Muscle of arm (tissue), 12 donors: ENCODE results near the gene LEF1. TPM values are rescaled to one million over a fixed set of nuclear protein-coding genes. Genes with fewer than 3 reads are reported as not detected.
"Not testable (repeated sequence)": the region's sequence is repeated elsewhere in the genome, so short reads cannot be mapped to it uniquely, and the experiment has no call there.

ENCODE experiments used
- DNase-seq: peaks from one replicate; pipeline ENCODE4 v3.0.0-alpha.2; 2013
- polyA plus RNA-seq, 12 donors: library from polyadenylated mRNA; unstranded; fragments of 120-200 nt; gene quantifications; one replicate each; pipeline ENCODE4 v1.2.1, GENCODE V29; 2013; ENCODE audit not compliant: insufficient read length in 12 of 12

The LEF1 gene
- polyA plus RNA-seq, 12 donors, result 6.4 to 283 (median 10.9) TPM; not detected in 1

- no peak for DNase-seq
Observed at GRCh38 chr4:108060686-108061321, 107.9 kb downstream of the LEF1 start.

DNA sequence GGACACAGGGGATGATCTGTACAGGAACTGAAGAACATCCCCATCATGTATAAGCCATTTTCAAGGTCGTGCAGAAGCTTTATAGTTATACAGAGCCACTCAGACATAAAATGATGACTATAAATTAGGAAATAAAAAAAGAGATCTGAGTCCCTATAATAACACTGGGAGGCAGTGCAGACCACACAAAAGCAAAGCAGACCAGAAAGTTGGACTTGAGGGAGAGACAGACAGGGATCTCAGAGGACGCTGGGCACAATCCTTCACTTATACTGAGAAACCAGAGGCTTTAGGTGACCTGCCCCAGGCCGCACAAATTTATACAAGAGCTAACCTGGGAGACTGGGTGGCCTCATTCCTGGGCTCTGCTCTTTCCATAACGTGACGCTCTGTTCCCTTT is 108.6 kb downstream of the LEF1 start:
- peak; percentile 22 for DNase-seq

DNA sequence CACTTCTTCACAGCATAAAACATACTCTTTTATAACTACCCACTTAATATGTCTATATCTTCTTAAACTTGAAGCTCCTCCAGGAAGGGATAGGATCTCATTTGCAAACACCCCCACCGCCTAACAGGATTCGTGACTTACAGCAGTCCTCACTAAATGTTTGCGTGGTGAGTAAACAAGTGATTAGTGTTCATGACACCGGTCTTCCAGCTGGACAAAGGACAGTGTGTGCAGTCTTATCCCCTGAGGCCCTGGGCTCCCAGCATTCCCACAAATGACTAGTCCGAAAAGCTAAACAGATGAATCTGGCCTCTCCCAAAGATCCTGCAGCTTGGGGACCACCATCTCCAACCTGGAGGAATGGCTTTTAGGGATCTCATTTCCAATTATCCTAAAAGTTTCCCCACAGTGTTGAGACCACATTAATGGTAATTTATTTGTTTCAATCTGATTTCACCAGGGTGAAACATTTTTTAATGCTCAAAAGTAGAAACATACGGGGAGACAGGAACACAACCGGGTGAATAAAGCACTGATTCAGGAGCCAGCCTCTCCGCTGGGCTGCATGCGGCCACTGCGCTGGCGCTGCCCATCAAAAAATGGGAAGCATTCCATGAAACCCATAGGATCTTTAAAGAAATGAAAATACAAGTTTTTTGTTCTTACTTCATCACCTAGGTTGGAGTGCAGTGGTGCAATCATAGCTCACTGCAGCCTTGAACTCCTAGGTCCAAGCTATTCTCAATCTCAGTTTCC is 109.9 kb downstream of the LEF1 start:
- DNase-seq, result no peak

GRCh38 chr4:108056418-108056817 is 112.3 kb downstream of the LEF1 start:
- no peak for DNase-seq

DNA sequence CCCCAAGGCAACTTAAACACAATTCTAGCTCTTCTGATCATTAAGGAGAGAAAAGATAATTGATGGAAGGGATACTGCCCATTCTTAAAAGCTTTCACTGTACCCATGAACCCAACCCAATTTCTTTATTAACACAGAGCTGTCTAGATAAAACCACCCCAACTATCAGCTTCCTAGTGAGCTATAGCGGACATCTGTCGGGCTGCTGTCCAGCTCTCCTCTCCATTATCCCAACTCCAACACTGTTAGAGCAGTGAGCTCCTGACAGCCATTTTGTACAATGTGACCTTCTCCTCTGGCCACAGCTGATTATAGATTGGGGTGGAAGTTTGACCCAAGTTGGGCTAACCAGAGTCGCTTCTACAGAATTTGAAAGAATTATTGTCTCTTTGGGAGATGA is 112.9 kb downstream of the LEF1 start:
- no peak for DNase-seq

DNA sequence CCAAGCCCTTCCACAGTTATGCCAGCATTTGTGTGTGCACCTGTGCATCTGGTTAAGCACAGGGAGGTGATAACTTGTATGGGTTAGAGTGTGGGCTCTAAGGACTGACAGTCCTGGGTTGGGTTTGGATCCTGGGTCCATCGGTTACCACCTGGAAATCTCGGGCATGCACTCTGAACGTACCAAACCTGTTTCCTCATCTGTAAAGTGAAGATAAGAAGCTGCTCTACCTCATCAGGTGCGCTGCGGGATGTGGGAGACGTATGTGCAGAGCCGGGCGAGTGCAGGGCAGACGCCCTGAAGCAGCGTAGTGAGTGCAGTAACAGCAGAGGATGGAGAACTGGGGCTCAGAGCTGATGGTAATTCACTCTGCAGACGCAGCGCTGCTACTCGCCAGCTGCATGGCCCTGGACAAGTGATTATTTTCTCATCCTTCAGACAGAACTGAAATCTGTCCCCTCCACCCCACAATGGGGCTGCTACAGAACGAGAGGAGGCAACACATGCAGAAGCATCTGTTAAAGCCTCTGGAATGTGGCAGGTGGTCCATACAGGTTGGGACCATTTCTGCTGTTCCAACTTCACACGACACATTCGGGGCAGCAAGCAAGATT is 114.6 kb downstream of the LEF1 start:
- no peak for DNase-seq

GRCh38 chr4:108053251-108053711 is 115.5 kb downstream of the LEF1 start:
- DNase-seq, result no peak

GRCh38 chr4:108052558-108053120 is 116.1 kb downstream of the LEF1 start:
- DNase-seq, result no peak

GRCh38 chr4:108051343-108051742 is 117.4 kb downstream of the LEF1 start:
- DNase-seq, result no peak

DNA sequence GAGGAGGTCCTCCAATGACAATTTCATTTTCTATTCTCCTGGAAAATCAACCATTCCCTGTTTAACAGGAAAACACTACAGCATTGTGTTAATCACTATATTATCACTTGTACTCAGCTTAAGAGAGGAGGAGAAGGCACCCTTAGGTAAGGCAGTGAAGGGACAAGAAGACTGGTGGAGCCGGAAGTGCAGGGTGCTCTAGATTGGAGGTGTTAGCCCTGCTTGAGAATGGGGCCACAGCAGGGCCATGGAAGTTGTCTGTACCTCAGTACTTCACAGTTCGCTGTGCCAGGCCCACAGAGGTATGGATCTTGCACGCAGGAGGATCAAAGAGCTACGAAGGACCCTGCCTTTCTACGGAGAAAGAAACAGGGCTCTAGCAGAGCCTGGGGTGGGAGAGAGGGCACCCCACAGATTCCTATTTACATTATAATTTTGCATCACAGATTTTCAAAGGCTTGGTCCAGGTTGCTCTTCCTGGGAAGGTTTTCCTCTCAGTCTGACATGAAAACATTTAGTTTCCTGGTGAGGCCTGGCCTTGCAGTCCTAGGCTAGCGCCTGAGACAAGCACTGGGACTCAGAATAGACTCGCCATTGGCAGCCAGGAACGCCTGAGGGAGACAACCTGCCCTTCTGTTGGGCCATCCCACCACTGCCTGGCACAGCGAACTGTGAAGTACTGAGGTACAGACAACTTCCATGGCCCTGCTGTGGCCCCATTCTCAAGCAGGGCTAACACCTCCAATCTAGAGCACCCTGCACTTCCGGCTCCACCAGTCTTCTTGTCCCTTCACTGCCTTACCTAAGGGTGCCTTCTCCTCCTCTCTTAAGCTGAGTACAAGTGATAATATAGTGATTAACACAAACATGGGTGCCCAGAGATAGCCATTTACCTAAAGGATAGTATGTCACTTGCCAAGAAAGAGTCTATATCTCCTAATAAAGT is 118.3 kb downstream of the LEF1 start:
- DNase-seq, result not testable (repeated sequence)

DNA sequence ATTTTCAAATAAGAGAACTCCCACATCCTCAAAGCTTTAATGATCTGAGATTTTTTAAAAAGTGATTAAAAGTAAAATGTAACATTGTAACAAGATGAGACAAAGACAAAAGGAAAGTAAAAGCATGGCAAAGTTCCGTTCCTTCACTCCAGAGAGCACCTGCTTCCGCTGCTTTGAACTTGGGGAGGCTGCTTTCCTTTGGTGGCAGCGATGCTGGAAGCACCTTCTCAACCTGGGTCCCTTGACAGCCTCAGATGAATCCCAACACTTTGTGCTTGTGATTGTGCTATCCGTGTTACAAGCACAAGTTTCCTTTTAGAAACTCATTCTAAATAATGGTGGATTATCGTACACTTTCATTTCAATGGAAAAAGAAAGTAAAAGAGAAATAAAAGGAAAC is 119.3 kb downstream of the LEF1 start:
- no peak for DNase-seq

GRCh38 chr4:108048997-108049396 is 119.7 kb downstream of the LEF1 start:
- no peak for DNase-seq

GRCh38 chr4:108048157-108048556 is 120.6 kb downstream of the LEF1 start:
- DNase-seq, result no peak

DNA sequence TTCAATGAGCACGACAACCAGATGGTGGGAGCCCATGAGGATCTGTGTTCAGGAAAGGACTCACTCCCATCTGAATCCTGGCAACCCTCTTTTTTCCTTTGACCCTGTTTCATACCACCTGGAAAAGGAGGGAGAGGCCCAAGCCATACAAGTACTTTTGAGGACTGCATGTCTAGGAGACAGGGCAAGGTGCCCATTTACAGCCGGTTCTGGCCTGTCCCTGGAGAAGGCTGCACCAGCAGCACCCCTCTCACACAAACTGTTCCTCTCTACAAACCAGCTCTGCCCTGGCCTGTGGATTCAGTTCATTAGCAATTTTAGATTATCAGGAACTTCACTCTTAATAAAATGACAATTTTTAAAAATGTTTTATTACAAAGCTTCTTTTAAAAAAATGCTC is 121.5 kb downstream of the LEF1 start:
- no peak for DNase-seq

DNA sequence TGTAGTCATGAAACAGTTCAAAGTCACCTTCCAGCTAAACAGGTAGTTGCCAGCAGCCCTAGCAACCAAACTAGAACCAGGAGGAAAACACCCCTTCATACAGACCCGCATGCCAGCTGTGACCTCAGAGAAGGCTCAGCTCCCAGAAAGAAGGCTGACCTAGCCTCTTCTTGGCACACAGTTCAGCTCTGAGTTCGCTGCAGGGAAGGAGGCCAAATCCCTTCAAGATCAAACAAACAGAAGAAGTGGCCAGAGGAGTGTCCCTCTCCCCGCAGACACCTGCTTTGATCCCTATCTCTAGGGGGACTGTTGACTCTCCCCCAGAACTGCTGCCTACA is 123.1 kb downstream of the LEF1 start:
- peak; percentile 65 for DNase-seq

DNA sequence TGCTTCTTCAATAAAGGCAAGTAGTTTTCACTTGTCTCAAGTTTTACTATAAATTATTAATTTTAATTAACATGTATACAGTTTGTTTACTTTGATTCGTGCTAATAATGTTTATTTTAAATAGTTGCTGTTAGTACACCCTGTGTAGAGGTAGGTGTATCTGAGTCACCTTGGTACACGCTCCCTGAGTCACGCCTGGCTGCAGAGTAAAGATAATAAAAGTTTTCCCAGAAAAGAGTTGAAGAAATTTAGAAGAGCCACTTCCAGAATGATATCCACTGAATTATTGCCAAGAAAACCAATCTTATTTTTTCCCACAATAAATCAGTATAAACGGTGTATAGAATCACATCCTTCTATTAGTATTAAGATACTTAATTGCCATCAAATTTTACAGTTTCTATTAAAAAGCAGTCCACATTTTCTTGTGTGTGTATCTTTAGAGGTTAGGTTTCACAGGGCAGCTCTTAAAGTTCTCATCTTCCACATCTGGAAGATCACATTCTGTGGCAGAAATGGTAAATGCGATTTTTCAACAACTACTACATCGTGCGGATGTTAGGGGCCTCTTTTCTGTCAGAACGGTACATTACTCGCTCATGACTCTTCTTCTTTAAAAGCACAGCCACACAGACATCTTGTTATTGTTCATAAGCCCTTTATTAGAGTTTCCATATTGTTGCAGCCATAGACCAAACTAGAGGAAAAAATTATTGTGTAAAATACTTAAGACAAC is 123.6 kb downstream of the LEF1 start:
- DNase-seq, result no peak

- DNase-seq, result no peak
Observed at GRCh38 chr4:108043526-108043925, 125.2 kb downstream of the LEF1 start.

DNA sequence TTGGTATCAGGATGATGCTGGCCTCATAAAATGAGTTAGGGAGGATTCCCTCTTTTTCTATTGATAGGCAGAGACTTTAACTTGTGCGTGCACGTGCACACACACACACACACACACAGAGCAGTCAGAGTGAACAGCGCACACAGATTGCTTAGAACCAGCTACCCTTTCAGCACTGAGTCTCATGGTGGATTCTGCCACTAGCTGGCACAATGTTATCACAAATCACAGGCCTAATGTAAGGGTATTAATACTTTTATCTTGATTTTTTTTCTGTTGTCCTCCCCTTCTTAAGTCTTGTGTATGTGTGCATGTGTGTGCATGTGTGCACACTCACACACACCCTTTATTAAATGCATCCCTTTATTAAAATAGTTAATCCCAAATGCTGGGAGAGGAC is 125.8 kb downstream of the LEF1 start:
- no peak for DNase-seq

GRCh38 chr4:108037884-108038283 is 130.8 kb downstream of the LEF1 start:
- no peak for DNase-seq

GRCh38 chr4:108036213-108036612 is 132.5 kb downstream of the LEF1 start:
- no peak for DNase-seq

GRCh38 chr4:108035691-108036090 is 133.0 kb downstream of the LEF1 start:
- DNase-seq, result no peak
